VCaP (cell line): ENCODE measurements around the gene TFEB.

ENCODE experiments used
- H3K27ac ChIP-seq: fragments of 450-650 bp; 2 replicates; pipeline ENCODE4 v1.5.1; 2017
- TF ChIP-seq, protein P1 (sequence below): fragments of 450-650 bp; conservative IDR thresholded peaks from 2 replicates; pipeline ENCODE4 v1.5.1; 2017; ENCODE audit warnings: mild to moderate bottlenecking, moderate library complexity

Gene TFEB

DNA sequence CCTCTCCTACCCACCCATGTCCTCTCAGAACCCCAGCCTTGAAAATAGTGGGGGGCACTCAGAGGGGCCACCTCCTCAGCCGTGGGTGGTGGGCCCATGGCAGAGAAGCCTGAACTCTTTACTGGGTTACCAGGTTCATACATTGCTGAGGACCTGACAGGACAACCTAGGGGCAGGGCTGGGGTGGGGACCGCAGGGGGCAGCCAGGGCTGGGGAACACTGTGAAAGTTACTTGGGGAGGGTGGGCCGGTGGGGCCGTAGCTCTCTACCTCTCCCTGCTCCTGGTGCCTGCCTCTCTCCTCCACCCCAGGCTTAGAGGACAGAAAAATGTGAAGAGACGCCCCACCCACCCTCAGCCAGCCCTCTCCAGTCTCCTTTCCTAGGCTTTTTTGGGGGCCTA is 81.7 kb downstream of the TFEB start:
- H3K27ac ChIP-seq = peak overlapping the region; percentile 98
- TF ChIP-seq, protein P1, sequence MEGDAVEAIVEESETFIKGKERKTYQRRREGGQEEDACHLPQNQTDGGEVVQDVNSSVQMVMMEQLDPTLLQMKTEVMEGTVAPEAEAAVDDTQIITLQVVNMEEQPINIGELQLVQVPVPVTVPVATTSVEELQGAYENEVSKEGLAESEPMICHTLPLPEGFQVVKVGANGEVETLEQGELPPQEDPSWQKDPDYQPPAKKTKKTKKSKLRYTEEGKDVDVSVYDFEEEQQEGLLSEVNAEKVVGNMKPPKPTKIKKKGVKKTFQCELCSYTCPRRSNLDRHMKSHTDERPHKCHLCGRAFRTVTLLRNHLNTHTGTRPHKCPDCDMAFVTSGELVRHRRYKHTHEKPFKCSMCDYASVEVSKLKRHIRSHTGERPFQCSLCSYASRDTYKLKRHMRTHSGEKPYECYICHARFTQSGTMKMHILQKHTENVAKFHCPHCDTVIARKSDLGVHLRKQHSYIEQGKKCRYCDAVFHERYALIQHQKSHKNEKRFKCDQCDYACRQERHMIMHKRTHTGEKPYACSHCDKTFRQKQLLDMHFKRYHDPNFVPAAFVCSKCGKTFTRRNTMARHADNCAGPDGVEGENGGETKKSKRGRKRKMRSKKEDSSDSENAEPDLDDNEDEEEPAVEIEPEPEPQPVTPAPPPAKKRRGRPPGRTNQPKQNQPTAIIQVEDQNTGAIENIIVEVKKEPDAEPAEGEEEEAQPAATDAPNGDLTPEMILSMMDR = no peak

DNA sequence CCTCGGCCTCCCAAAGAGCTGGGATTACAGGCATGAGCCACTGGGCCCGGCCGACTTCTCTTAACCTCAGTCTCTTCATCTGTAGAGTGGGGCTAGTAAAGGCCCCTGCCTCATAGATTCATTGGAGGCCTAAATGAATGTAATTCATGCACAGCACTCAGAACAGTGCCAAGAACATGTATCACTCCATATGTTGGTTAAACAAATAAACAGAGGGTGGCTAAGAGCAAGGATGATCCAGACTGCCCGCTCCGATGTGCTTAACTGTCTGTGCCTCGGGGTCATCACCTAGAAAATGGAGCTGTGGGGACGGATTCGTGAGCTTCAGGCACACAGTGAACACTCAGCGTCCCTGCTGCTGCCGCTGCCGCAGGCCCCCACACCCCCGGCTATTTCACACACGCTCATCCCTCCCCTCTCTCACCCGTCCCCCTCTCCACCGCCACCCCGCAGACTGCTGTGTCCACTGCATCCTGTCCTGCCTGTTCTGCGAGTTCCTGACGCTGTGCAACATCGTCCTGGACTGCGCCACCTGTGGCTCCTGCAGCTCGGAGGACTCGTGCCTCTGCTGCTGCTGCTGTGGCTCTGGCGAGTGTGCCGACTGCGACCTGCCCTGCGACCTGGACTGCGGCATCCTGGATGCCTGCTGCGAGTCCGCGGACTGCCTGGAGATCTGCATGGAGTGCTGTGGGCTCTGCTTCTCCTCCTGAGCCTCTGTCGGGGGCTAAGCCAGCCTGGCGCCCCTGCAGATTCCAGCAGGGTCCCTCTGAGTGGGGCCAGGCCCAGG is 82.3 kb downstream of the TFEB start:
- TF ChIP-seq, protein P1 = peak; percentile 53
- peak overlapping the region; percentile 98 for H3K27ac ChIP-seq

DNA sequence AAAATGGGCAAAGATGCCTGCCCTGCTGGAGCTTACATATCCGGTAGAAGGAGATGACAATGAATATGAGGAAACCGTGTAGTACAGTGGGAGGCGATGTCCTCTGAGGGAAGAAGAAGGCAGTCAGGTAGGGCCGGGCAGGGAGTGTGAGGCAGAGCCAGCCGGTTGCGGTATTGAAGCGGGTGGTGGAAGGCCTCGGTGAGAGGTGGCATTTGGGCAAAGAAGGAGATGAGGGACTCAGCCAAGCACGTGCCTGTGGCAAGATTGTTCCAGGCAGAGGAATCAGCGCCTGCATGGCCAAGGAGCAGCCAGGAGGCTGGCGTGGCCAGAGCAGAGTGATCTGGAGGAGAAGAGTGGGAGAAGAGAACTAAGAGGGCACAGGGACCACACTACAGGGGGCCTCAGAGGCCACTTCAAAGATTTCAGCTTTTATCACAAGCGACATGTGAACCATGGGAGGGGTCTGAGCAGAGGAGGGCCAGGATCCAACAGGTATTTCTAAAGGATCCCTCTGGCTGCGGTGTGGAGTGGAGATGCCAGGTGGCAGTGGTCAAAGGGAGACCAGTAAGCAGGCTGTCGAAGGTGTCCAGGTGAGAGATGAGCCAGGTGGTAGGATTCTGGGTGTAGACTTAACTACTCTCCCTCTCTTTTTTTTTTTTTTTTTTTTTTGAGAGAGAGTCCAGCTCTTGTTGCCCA is 83.3 kb downstream of the TFEB start:
- TF ChIP-seq, protein P1 = no peak

DNA sequence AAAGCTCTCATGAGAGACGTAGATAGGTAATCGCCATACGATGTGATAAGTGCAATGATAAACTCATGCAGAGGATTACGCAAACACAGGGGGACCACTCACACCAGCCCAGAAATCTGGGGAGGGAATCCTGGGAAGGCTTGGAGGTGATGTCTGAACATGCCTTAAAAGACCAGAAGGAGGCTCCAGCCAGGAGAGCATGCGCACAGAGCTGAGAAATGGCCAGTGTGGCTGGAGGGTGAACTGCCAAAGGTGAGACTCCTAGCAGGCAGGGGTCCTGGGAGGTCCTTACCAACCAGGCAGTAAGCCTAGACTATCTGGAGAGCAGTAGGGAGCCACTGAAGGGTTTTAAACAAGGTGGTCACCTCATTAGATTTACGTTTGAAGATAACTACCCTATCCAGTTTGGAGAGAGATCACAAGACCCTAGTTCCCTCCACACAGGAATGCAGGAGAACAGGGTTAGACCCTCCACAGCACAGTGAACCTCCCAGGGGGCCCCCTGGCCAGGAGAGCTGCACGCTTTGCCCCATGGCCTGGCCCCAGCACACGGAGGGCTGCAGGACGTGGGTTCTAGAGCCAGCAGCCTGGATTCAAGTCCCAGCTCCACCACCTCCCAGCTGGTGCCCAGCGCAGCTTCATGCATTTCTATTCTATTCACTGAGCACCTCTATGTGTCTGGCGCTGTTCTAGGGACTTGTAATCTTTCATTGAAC is 84.0 kb downstream of the TFEB start:
- peak overlapping the region; percentile 98 for H3K27ac ChIP-seq
- TF ChIP-seq, protein P1 = no peak

More for the DNA sequence above, 83.3 kb downstream of the TFEB start:
- H3K27ac ChIP-seq = peak overlapping the region; percentile 98

DNA sequence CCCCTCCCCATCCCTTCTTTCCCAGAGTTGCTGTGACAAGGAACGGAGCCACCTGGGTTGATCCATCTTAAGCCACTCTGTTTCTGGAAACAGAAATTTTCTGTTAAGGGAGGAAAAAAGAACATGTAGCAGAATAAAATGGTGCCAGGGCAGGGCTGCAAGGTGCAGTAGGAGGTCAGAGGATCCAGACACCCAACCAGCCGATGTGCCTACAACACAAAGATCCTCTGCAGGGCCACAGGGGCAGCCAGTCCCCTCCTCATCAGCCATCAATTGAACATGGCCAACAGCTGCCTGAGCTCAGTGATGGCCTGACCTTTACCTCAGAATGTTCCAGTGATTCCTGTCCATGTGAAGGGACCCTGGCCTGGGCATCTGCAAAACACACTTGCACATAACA is 85.3 kb downstream of the TFEB start:
- TF ChIP-seq, protein P1 = no peak
- no peak overlapping the region for H3K27ac ChIP-seq

DNA sequence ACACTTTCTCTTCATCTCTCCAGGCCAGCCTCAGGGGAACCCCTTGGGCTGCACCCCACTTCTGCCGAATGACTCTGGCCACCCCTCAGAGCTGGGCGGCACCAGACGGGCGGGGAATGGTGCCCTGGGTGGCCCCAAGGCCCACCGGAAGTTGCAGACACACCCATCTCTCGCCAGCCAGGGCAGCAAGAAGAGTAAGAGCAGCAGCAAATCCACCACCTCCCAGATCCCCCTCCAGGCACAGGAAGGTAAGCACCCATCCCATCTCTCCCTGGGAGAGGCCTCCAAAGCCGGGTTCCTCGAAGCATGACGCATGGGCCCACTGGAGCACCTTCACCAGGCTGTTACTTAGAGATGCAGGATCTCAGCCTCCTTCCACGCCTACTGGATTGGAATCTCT is 85.8 kb downstream of the TFEB start:
- TF ChIP-seq, protein P1 = no peak
- no peak overlapping the region for H3K27ac ChIP-seq

DNA sequence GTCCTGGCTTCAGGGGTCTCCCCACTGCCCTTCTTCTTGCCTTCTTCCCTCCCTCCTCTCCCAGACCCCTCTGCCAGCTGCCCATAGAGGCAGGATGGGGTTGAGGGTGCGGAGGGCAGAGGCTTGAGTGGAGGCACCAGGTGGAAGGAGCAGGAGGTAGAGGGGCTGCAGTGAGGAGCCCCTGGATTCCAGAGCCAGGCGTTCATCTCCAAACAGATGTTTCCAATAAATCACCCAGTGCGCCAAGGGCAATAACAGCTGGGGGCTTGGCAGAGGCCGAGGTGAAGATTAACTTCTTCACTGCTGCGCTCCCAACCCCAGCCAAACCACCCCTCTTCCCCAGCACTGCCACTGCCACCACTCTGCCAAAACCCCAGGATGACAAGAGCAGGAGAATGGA is 86.5 kb downstream of the TFEB start:
- TF ChIP-seq, protein P1 = no peak
- no peak overlapping the region for H3K27ac ChIP-seq
